HL-60 (cell line): ENCODE results near the gene C19orf44.
A peak's percentile ranks its signal among the peaks of the same experiment; 100 is the strongest.
"Not testable (repeated sequence)": the region's sequence is repeated elsewhere in the genome, so short reads cannot be mapped to it uniquely, and the experiment has no call there.

ENCODE experiments used
- DNase-seq, 2 experiments: peaks; one replicate each; pipeline ENCODE4 v3.0.0-alpha.2; 2010 to 2020; ENCODE audit warnings: low read depth in 1 of 2, low spot score in 1 of 2
- H3K27ac ChIP-seq: fragments of 250-450 bp; sonication (Bioruptor Pico); replicated peaks from 2 replicates; pipeline ENCODE4 v1.5.1; 2020; ENCODE audit warnings: mild to moderate bottlenecking, moderate library complexity
- H3K27me3 ChIP-seq: fragments of 250-450 bp; sonication (Bioruptor Pico); 2 replicates; pipeline ENCODE4 v1.5.1; 2021; ENCODE audit warnings: mild to moderate bottlenecking, moderate library complexity; ENCODE audit not compliant: insufficient read depth, poor library complexity, severe bottlenecking
- H3K4me3 ChIP-seq: replicated peaks from 2 replicates; pipeline ENCODE4 v1.5.1; 2011; ENCODE audit warnings: mild to moderate bottlenecking, control low read depth, low read length; ENCODE audit not compliant: insufficient read depth
- CTCF ChIP-seq: IDR thresholded peaks from one replicate; pipeline ENCODE4 v1.5.1; 2011; ENCODE audit warnings: low read length, control low read depth, inconsistent platforms; ENCODE audit not compliant: insufficient read depth
- GABPA ChIP-seq: IDR thresholded peaks from 2 replicates; pipeline ENCODE4 v1.6.1; 2012; ENCODE audit warnings: low read depth
- POLR2AphosphoS5 ChIP-seq: IDR thresholded peaks from 2 replicates; pipeline ENCODE4 v1.6.1; 2012; ENCODE audit warnings: low read depth
- REST ChIP-seq: IDR thresholded peaks from 2 replicates; pipeline ENCODE4 v1.6.1; 2012; ENCODE audit warnings: low read depth; ENCODE audit not compliant: insufficient replicate concordance
- SPI1 ChIP-seq: IDR thresholded peaks from 2 replicates; pipeline ENCODE4 v1.6.1; 2012; ENCODE audit warnings: low read depth, mild to moderate bottlenecking, borderline replicate concordance
- long read RNA-seq: library from polyadenylated mRNA; unstranded; transcript quantifications from one replicate; pipeline ENCODE4 v2.0.0, GENCODE V29; 2020

C19orf44 gene
- long read RNA-seq, transcript C19orf44-201 (9 exons, 3,427 nt), result major isoform, 6 of 15 reads
- long read RNA-seq, partial matches to known transcripts, result 0 of 15 reads
- long read RNA-seq, other reads (novel, unspliced or antisense), result 8 of 15 reads

- DNase-seq, result peak; percentile 95 to 99
- peak within 1 kb of the TSS; percentile 61 for H3K27ac ChIP-seq
- no peaks in the 10 kb centered on the region for H3K27me3 ChIP-seq
- H3K4me3 ChIP-seq, result peak within 1 kb of the TSS; percentile 97
- TF ChIP-seq REST (no peak), CTCF (no peak), POLR2AphosphoS5 (peak; percentile 82; the same call in 1 of the 2 replicates), GABPA (peak; percentile 84), SPI1 (no peak; the same call in 1 of the 2 replicates)
Measured at GRCh38 chr19:16495982-16496612, at the start of gene C19orf44, which contains the start of gene CALR3. C19orf44 (plus strand) TSS chr19:16496394; CDS start chr19:16500793, 4,399 bp downstream. CALR3 (minus strand) TSS chr19:16496167; CDS start chr19:16496129, 38 bp downstream.

- Histone ChIP-seq H3K4me3 (no peak overlapping the region), H3K27ac (peak overlapping the region; percentile 81), H3K27me3 (no peaks in the 10 kb centered on the region)
- DNase-seq, result peak; percentile 79 to 97
- peak; percentile 34; the same call in 1 of the 2 replicates for TF ChIP-seq SPI1
- TF ChIP-seq POLR2AphosphoS5, result peak; percentile 56
- peak; percentile 43; the same call in 1 of the 2 replicates for TF ChIP-seq GABPA
- peak; percentile 47 for TF ChIP-seq REST
- no peak for TF ChIP-seq CTCF
Measured at GRCh38 chr19:16446724-16447368, 49.3 kb upstream of the C19orf44 start.

- H3K27ac ChIP-seq, result peak overlapping the region; percentile 81
- not testable (repeated sequence) for H3K27me3 ChIP-seq, H3K4me3 ChIP-seq, DNase-seq
Measured at GRCh38 chr19:16448872-16449271, 47.3 kb upstream of the C19orf44 start.

GRCh38 chr19:16449330-16449961 lies 46.7 kb upstream of the C19orf44 start:
- no peak for TF ChIP-seq SPI1
- no peak for TF ChIP-seq POLR2AphosphoS5
- no peak for TF ChIP-seq REST
- no peak for TF ChIP-seq GABPA
- TF ChIP-seq CTCF, result no peak
- Histone ChIP-seq H3K27ac (peak overlapping the region; percentile 81), H3K27me3 (no peaks in the 10 kb centered on the region), H3K4me3 (no peak overlapping the region)
- DNase-seq, result peak in 1 of 2 experiments; percentile 72
